IMR-90 (cell line): ENCODE data around the gene KMT2B. TPM values are rescaled to one million over a fixed set of nuclear protein-coding genes. Genes with fewer than 3 reads are reported as not detected.

ENCODE experiments used
- ATAC-seq: fragments of 200-7000 bp; cut with Tn5 transposase; 2 replicates; pipeline ENCODE4 v1.9.1; 2020; ENCODE audit warnings: low read depth, mild to moderate bottlenecking, moderate library complexity
- BruUV-seq: library from RNA; stranded (reverse); fragments of 400-500 nt; replicated peaks from 2 replicates; lab custom pipeline; 2021; lab: Mats Ljungman, UMichigan
- CTCF ChIA-PET: fragments of 300-600 bp; formaldehyde crosslinking; extraction: SDS; loops from one replicate; lab custom pipeline; 2021; ENCODE audit warnings: antibody characterized with exemption; lab: Yijun Ruan, JAX
- POLR2A ChIA-PET: fragments of 300-600 bp; sonication (Branson Sonifier 250); formaldehyde crosslinking; loops from one replicate; lab custom pipeline; 2022; ENCODE audit warnings: antibody characterized with exemption; ENCODE audit not compliant: unreplicated experiment; lab: Charles Lee
- DNase-seq: peaks from one replicate; pipeline ENCODE4 v3.0.0; 2013
- H2AFZ ChIP-seq: replicated peaks from 2 replicates; pipeline ENCODE3; 2013; ENCODE audit warnings: low read length, mild to moderate bottlenecking; ENCODE audit not compliant: poor library complexity
- H2AK5ac ChIP-seq: 2 replicates; pipeline ENCODE4 v1.6.1; 2013; ENCODE audit warnings: low read depth, low read length, inconsistent platforms
- H2AK9ac ChIP-seq: replicated peaks from 2 replicates; pipeline ENCODE3; 2013; ENCODE audit warnings: mild to moderate bottlenecking, low read depth, low read length, moderate library complexity; ENCODE audit not compliant: poor library complexity
- H2BK120ac ChIP-seq: 2 replicates; pipeline ENCODE4 v1.6.1; 2013; ENCODE audit warnings: low read depth, low read length, inconsistent platforms
- H2BK15ac ChIP-seq: 3 replicates; pipeline ENCODE4 v1.6.1; 2013; ENCODE audit warnings: low read depth, low read length, inconsistent platforms
- H2BK20ac ChIP-seq: 2 replicates; pipeline ENCODE4 v1.6.1; 2013; ENCODE audit warnings: low read depth, mild to moderate bottlenecking, inconsistent platforms, low read length, moderate library complexity
- H2BK5ac ChIP-seq: 2 replicates; pipeline ENCODE4 v1.6.1; 2013; ENCODE audit warnings: mild to moderate bottlenecking, low read depth, low read length, inconsistent platforms; ENCODE audit not compliant: poor library complexity, severe bottlenecking
- H3K14ac ChIP-seq: replicated peaks from 2 replicates; pipeline ENCODE4 v1.6.1; 2013; ENCODE audit warnings: low read depth, low read length, inconsistent platforms
- H3K18ac ChIP-seq: 2 replicates; pipeline ENCODE4 v1.6.1; 2013; ENCODE audit warnings: low read depth, low read length, control low read depth
- H3K23ac ChIP-seq: 2 replicates; pipeline ENCODE4 v1.6.1; 2013; ENCODE audit warnings: low read depth, low read length, inconsistent platforms
- H3K27ac ChIP-seq: 2 replicates; pipeline ENCODE4 v1.5.1; 2013; ENCODE audit warnings: mild to moderate bottlenecking, control low read depth, low read length; ENCODE audit not compliant: insufficient read depth
- H3K27me3 ChIP-seq: 2 replicates; pipeline ENCODE4 v1.6.1; 2013; ENCODE audit warnings: low read length; ENCODE audit not compliant: control insufficient read depth, insufficient read depth
- H3K36me3 ChIP-seq: 2 replicates; pipeline ENCODE4 v1.6.1; 2013; ENCODE audit warnings: low read length, mixed read lengths; ENCODE audit not compliant: control insufficient read depth, insufficient read depth
- H3K4ac ChIP-seq: 2 replicates; pipeline ENCODE4 v1.6.1; 2013; ENCODE audit warnings: low read depth, low read length, inconsistent platforms
- H3K4me1 ChIP-seq: 2 replicates; pipeline ENCODE4 v1.6.1; 2013; ENCODE audit warnings: low read length, mixed read lengths; ENCODE audit not compliant: control insufficient read depth, insufficient read depth
- H3K4me2 ChIP-seq: 2 replicates; pipeline ENCODE4 v1.6.1; 2013; ENCODE audit warnings: low read depth, mild to moderate bottlenecking, control low read depth, low read length, moderate library complexity
- H3K4me3 ChIP-seq: 2 replicates; pipeline ENCODE4 v1.5.1; 2013; ENCODE audit warnings: low read depth, mild to moderate bottlenecking, control low read depth, low read length, moderate library complexity; ENCODE audit not compliant: insufficient read depth
- H3K56ac ChIP-seq: 2 replicates; pipeline ENCODE4 v1.6.1; 2013; ENCODE audit warnings: low read length, inconsistent platforms; ENCODE audit not compliant: insufficient read depth; ENCODE audit errors: extremely low read depth
- H3K79me1 ChIP-seq, 2 experiments: 2 replicates each; pipeline ENCODE4 v1.6.1; 2013; ENCODE audit warnings: low read length in 2 of 2, inconsistent platforms in 1 of 2, low read depth in 1 of 2
- H3K9ac ChIP-seq: 2 replicates; pipeline ENCODE4 v1.6.1; 2013; ENCODE audit warnings: low read depth, low read length, control low read depth
- H3K9me1 ChIP-seq: 2 replicates; pipeline ENCODE4 v1.6.1; 2013; ENCODE audit warnings: low read length, inconsistent platforms; ENCODE audit not compliant: insufficient read depth
- H3K9me3 ChIP-seq: 2 replicates; pipeline ENCODE4 v1.6.1; 2013; ENCODE audit warnings: low read length; ENCODE audit not compliant: control insufficient read depth, insufficient read depth
- H4K20me1 ChIP-seq: 2 replicates; pipeline ENCODE4 v1.6.1; 2013; ENCODE audit warnings: low read length, inconsistent platforms; ENCODE audit not compliant: insufficient read depth
- H4K5ac ChIP-seq: 2 replicates; pipeline ENCODE4 v1.6.1; 2013; ENCODE audit warnings: mild to moderate bottlenecking, low read depth, low read length, control low read depth
- H4K8ac ChIP-seq, 2 experiments: 2 replicates each; pipeline ENCODE4 v1.6.1; 2013; ENCODE audit warnings: low read depth in 2 of 2, low read length in 2 of 2, control low read depth in 1 of 2, inconsistent platforms in 1 of 2
- H4K91ac ChIP-seq: 2 replicates; pipeline ENCODE4 v1.6.1; 2013; ENCODE audit warnings: low read depth, low read length, inconsistent platforms; ENCODE audit not compliant: insufficient read depth
- BHLHE40 ChIP-seq: fragments of 150-350 bp; IDR thresholded peaks from 2 replicates; pipeline ENCODE4 v1.6.1; 2016; ENCODE audit warnings: mild to moderate bottlenecking, low read depth, low read length
- CHD1 ChIP-seq: IDR thresholded peaks from 2 replicates; pipeline ENCODE4 v1.6.1; 2012; ENCODE audit warnings: low read depth, low read length, improper control_type of control experiment
- CTCF ChIP-seq: conservative IDR thresholded peaks from 2 replicates; pipeline ENCODE4 v1.5.1; 2012; ENCODE audit warnings: mild to moderate bottlenecking, low read depth, low read length, improper control_type of control experiment
- ELK1 ChIP-seq: fragments of 150-350 bp; IDR thresholded peaks from 2 replicates; pipeline ENCODE4 v1.6.1; 2016; ENCODE audit warnings: low read depth, mild to moderate bottlenecking, low read length, moderate library complexity, borderline replicate concordance
- MAFK ChIP-seq: IDR thresholded peaks from 2 replicates; pipeline ENCODE4 v1.6.1; 2012; ENCODE audit warnings: low read depth, low read length, improper control_type of control experiment
- NFE2L2 ChIP-seq: fragments of 150-350 bp; IDR thresholded peaks from 2 replicates; pipeline ENCODE4 v1.6.1; 2016; ENCODE audit warnings: low read depth, mild to moderate bottlenecking, low read length
- POLR2A ChIP-seq: IDR thresholded peaks from 2 replicates; pipeline ENCODE4 v1.6.1; 2012; ENCODE audit warnings: mild to moderate bottlenecking, low read depth, low read length
- RAD21 ChIP-seq: IDR thresholded peaks from 2 replicates; pipeline ENCODE4 v1.6.1; 2012; ENCODE audit warnings: low read length, improper control_type of control experiment
- RFX5 ChIP-seq: IDR thresholded peaks from 2 replicates; pipeline ENCODE4 v1.8.0; 2012; ENCODE audit warnings: low read depth, mild to moderate bottlenecking, low read length, moderate library complexity
- SMC3 ChIP-seq: fragments of 150-350 bp; IDR thresholded peaks from 2 replicates; pipeline ENCODE4 v1.6.1; 2016; ENCODE audit warnings: low read depth, mild to moderate bottlenecking, antibody characterized with exemption, low read length, moderate library complexity
- USF2 ChIP-seq: fragments of 150-350 bp; IDR thresholded peaks from 2 replicates; pipeline ENCODE4 v1.6.1; 2017; ENCODE audit warnings: mild to moderate bottlenecking, antibody characterized with exemption, low read length, low read depth
- WGBS, 2 experiments: methylation state at CpG; one replicate each; pipeline versions ENCODE4 v1.1.5 to v1.1.7; 2013; ENCODE audit warnings: missing lambda C conversion rate in 2 of 2; ENCODE audit not compliant: insufficient read length in 1 of 2; ENCODE audit errors: extremely low coverage in 2 of 2; 5-methylcytosine and 5-hydroxymethylcytosine counted together
- dilution Hi-C: fragments of 300-500 bp; cut with HindIII; formaldehyde crosslinking; loops from one replicate; pipeline ENCODE4 v1.14.3; 2018; ENCODE audit warnings: low sequenced_read_pairs; ENCODE audit not compliant: unreplicated experiment
- in situ Hi-C: fragments of 300-500 bp; cut with MboI; formaldehyde crosslinking; loops from 3 replicates; pipeline ENCODE4 v1.14.3; 2019; ENCODE audit warnings: low sequenced_read_pairs, inconsistent platforms, mixed read lengths
- intact Hi-C: fragments of 100-400 bp; cut with micrococcal nuclease; formaldehyde crosslinking; loops from 2 replicates; pipeline ENCODE4 v1.10.0; 2022
- polyA plus RNA-seq, 3 experiments: library from polyadenylated mRNA; depleted of rRNA; stranded (reverse); fragments of >200 nt; gene quantifications; 2 replicates each; pipeline ENCODE4 v1.2.3, GENCODE V29; 2012; ENCODE audit warnings: low replicate concordance in 1 of 3
- total RNA-seq: library from RNA; depleted of rRNA; stranded (reverse); fragments of >200 nt; gene quantifications from 2 replicates; pipeline ENCODE4 v1.2.3, GENCODE V29; 2012

KMT2B gene
- total and polyA plus RNA-seq, 2 of the 4 experiments (the other 2 are of a cell fraction), result 3.0 to 30.7 TPM

- intact Hi-C loops, result loop anchor here (5.0 kb wide), 1 partner anchor 156 kb away; the partner anchor contains the start of gene TMEM147
- POLR2A ChIA-PET, result interaction anchor here (0.7 kb wide), 1 partner anchor 42 kb away, joined by 11 read pairs; the partner anchor contains the start of gene PSENEN
These were observed 14.5 kb upstream of the KMT2B start for GRCh38 chr19:35703343-35703742.

More at GRCh38 chr19:35703343-35703742, 14.5 kb upstream of the KMT2B start:
- WGBS, 2 experiments, result 76% methylated on average over 2 of the region's 9 CpGs; no CpG with 5 or more reads in 1 of the 2 experiments
- Histone ChIP-seq H3K4ac (no peak overlapping the region), H3K23ac (no peak overlapping the region), H2AFZ (no peak overlapping the region), H3K9me3 (no peaks in the 10 kb centered on the region), H2BK120ac (no peak overlapping the region), H3K9ac (no peak overlapping the region), H3K14ac (no peak overlapping the region), H4K8ac (no peak overlapping the region), H3K9me1 (no peaks in the 10 kb centered on the region), H4K5ac (no peak overlapping the region), H2BK20ac (no peak overlapping the region), H3K79me1 (no peaks in the 10 kb centered on the region), H3K27ac (no peak overlapping the region), H3K4me3 (no peak overlapping the region), H3K4me1 (no peaks in the 10 kb centered on the region), H3K18ac (no peak overlapping the region), H3K4me2 (no peak overlapping the region), H3K36me3 (no peaks in the 10 kb centered on the region), H2AK5ac (no peak overlapping the region), H2BK15ac (no peak overlapping the region), H3K56ac (no peak overlapping the region), H4K20me1 (no peaks in the 10 kb centered on the region), H3K27me3 (no peaks in the 10 kb centered on the region), H4K91ac (no peak overlapping the region), H2BK5ac (no peak overlapping the region), H2AK9ac (no peak overlapping the region)
- CTCF ChIA-PET, result no interaction called here
- TF ChIP-seq POLR2A, result no peak
- TF ChIP-seq MAFK, result no peak
- no peak for TF ChIP-seq CTCF
- no peak for TF ChIP-seq SMC3
- no peak for TF ChIP-seq CHD1
- no peak for TF ChIP-seq BHLHE40
- TF ChIP-seq NFE2L2, result no peak
- no peak for TF ChIP-seq RFX5
- TF ChIP-seq USF2, result no peak
- TF ChIP-seq ELK1, result no peak
- TF ChIP-seq RAD21, result no peak
- in situ Hi-C loops (no loop called here), dilution Hi-C loops (no loop called here)
- DNase-seq, result no peak
- no TSS peak for BruUV-seq
- no peak for ATAC-seq
